ENCODE measurements around the gene NTM. TPM values are rescaled to one million over a fixed set of nuclear protein-coding genes. Genes with fewer than 3 reads are reported as not detected.

NTM gene
- total and polyA plus RNA-seq, 7 donors = 0.07 to 1.1 (median 0.22) TPM; not detected in 2

DNA sequence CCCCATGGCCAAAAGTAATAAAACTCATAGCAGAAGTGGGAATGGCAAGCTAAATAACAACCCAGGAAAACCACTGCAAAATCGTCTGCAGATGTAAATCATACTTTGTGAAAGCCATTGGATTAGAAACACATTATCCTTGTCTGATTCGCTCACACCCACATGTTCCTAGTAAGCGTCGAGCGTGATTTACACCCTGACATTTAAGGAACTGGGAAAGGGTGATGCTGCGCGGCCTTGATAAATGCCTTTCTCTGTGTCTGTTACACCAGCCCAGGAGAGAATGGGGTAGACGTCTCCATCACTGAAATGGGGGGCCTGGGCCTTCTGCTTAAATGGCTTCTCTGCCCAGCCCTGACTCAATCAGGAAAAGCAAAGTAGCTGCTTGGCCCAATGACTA lies 162.7 kb downstream of the NTM start:
- no peak overlapping the region for H3K4me3 ChIP-seq
- DNase-seq = no peak
- ATAC-seq = no peak
- 77 to 80% (median 78%) methylated on average over 8 of the region's 8 CpGs for WGBS, 3 donors
- intact Hi-C loops (cut with DNase I) = no loop called here
- no peaks in the 10 kb centered on the region for H3K9me3 ChIP-seq
- TF ChIP-seq, protein P1, sequence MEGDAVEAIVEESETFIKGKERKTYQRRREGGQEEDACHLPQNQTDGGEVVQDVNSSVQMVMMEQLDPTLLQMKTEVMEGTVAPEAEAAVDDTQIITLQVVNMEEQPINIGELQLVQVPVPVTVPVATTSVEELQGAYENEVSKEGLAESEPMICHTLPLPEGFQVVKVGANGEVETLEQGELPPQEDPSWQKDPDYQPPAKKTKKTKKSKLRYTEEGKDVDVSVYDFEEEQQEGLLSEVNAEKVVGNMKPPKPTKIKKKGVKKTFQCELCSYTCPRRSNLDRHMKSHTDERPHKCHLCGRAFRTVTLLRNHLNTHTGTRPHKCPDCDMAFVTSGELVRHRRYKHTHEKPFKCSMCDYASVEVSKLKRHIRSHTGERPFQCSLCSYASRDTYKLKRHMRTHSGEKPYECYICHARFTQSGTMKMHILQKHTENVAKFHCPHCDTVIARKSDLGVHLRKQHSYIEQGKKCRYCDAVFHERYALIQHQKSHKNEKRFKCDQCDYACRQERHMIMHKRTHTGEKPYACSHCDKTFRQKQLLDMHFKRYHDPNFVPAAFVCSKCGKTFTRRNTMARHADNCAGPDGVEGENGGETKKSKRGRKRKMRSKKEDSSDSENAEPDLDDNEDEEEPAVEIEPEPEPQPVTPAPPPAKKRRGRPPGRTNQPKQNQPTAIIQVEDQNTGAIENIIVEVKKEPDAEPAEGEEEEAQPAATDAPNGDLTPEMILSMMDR (IDR thresholded peaks at IDR 0.05) = no peak
- no peaks in the 10 kb centered on the region for H3K27me3 ChIP-seq (ENCODE audit: insufficient read depth in 3 of 3, low read length in 2 of 3)
- H3K4me1 ChIP-seq = no peaks in the 10 kb centered on the region
- H3K36me3 ChIP-seq (ENCODE audit: insufficient read depth in 1 of 2, low read depth in 1 of 2) = no peaks in the 10 kb centered on the region
- H3K27ac ChIP-seq = no peak overlapping the region

DNA sequence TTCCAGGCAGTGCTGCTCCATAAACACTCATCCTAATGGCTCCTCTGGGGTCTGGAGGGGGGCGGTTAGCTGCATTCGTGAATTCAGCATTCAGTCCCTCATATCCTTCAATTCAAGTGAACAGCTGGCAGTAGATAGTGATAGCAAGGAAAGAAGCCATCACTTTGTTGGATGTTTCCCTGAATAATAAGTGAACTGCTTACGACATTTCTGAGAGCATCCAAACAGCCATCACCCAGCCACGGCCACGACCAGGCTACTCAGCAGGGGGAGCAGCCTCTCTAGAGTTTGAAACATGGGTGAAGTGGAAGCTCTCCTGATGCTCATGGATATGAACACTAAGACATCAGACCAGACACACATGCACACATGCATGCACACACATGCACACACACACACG lies 163.6 kb downstream of the NTM start:
- ATAC-seq = no peak
- no peak overlapping the region for H3K4me3 ChIP-seq
- no peak overlapping the region for H3K27ac ChIP-seq
- DNase-seq = no peak
- H3K9me3 ChIP-seq = no peaks in the 10 kb centered on the region
- intact Hi-C loops (cut with DNase I) = no loop called here
- no peaks in the 10 kb centered on the region for H3K36me3 ChIP-seq (ENCODE audit: insufficient read depth in 1 of 2, low read depth in 1 of 2)
- 53 to 63% (median 54%) methylated on average over 6 of the region's 6 CpGs for WGBS, 3 donors
- no peaks in the 10 kb centered on the region for H3K27me3 ChIP-seq (ENCODE audit: insufficient read depth in 3 of 3, low read length in 2 of 3)
- TF ChIP-seq, protein P1 (IDR thresholded peaks at IDR 0.05) = no peak
- H3K4me1 ChIP-seq = no peaks in the 10 kb centered on the region

DNA sequence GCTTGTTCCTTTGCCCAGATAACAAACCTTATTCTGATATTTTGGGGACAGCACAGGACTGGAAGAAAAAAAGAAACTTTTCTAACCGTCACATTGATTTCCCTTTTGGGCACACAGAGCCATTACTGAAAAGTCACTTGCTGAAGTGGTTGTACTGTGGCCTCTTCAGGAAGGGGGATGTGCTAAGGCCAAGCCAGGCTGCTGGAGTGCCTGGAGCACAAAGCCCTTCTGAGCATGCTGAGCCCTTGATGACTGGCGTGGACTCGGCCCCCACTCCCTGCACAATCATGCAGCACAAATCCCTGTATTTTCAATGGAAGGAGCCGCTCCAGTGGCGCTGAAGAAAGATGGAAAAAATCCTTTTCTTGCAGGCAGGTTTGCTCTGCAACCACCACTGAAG lies 164.2 kb downstream of the NTM start:
- no peaks in the 10 kb centered on the region for H3K27me3 ChIP-seq (ENCODE audit: insufficient read depth in 3 of 3, low read length in 2 of 3)
- intact Hi-C loops (cut with DNase I) = no loop called here
- TF ChIP-seq, protein P1 (IDR thresholded peaks at IDR 0.05) = no peak
- H3K4me3 ChIP-seq = no peak overlapping the region
- no peaks in the 10 kb centered on the region for H3K36me3 ChIP-seq (ENCODE audit: insufficient read depth in 1 of 2, low read depth in 1 of 2)
- DNase-seq (no peak), ATAC-seq (no peak)
- no peak overlapping the region for H3K27ac ChIP-seq
- WGBS, 3 donors = 92 to 94% (median 93%) methylated on average over 5 of the region's 5 CpGs
- H3K9me3 ChIP-seq = no peaks in the 10 kb centered on the region
- H3K4me1 ChIP-seq = no peaks in the 10 kb centered on the region

DNA sequence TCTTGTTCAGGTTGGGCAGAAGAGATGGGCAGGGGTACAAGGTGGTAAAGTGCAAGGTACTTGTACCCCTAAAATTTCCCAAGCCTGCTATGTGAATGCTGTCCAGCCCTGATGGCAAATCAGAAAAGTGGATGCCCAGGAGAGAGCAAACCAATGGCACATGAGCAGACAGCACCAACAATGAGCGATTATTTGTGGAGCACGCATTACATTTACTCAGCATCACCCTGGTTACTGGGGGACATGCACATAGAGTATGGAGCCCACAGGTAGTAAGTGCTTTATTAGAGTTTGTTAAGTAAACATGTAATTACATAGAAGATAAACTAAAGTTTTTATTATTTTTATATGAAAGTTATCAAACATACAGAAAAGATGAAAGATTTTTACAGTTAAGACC lies 165.7 kb downstream of the NTM start:
- ATAC-seq (no peak), DNase-seq (no peak)
- Histone ChIP-seq H3K4me1 (no peaks in the 10 kb centered on the region), H3K27ac (no peak overlapping the region), H3K4me3 (no peak overlapping the region), H3K36me3 (ENCODE audit: insufficient read depth in 1 of 2, low read depth in 1 of 2) (no peaks in the 10 kb centered on the region), H3K27me3 (ENCODE audit: insufficient read depth in 3 of 3, low read length in 2 of 3) (peaks cover 0 to 2% (median 0%) of the 10 kb centered on the region in 3 donors), H3K9me3 (no peaks in the 10 kb centered on the region)
- intact Hi-C loops (cut with DNase I) = no loop called here
- TF ChIP-seq, protein P1 (IDR thresholded peaks at IDR 0.05) = no peak
- 95 to 98% (median 97%) methylated on average over 2 of the region's 2 CpGs for WGBS, 3 donors

DNA sequence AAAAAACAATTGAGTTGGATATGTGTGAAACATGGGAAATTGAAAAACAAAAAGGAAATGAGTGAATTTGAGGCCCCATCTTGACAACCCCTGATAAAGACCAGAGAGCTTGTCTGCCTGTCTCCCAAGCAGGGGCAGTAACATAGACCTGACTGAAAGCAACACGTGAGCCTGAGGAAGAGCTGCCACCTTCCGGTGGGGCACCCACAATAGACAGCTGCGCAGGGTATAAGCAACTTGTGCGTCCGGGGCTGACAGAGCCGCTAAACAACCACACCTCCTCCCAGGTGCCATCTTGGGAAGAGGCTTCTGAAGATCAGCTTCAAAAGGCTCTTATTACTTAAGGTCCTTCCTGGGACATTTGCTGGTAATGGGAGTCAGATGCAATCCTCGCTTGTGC lies 166.8 kb downstream of the NTM start:
- Histone ChIP-seq H3K4me3 (no peak overlapping the region), H3K27me3 (ENCODE audit: insufficient read depth in 3 of 3, low read length in 2 of 3) (peaks cover 0 to 2% (median 0%) of the 10 kb centered on the region in 3 donors), H3K27ac (no peak overlapping the region), H3K9me3 (no peaks in the 10 kb centered on the region), H3K4me1 (no peaks in the 10 kb centered on the region), H3K36me3 (ENCODE audit: insufficient read depth in 1 of 2, low read depth in 1 of 2) (no peaks in the 10 kb centered on the region)
- intact Hi-C loops (cut with DNase I) = no loop called here
- 82 to 84% (median 83%) methylated on average over 7 of the region's 7 CpGs for WGBS, 3 donors
- ATAC-seq (no peak), DNase-seq (no peak)
- TF ChIP-seq, protein P1 (IDR thresholded peaks at IDR 0.05) = no peak

Measured in psoas muscle (tissue), 8 donors.